NCI-H774 (cell line): ENCODE results near the gene UFL1.
A peak's percentile ranks its signal among the peaks of the same experiment; 100 is the strongest.
"Not testable (repeated sequence)": the region's sequence is repeated elsewhere in the genome, so short reads cannot be mapped to it uniquely, and the experiment has no call there.

Experiments
- DNase-seq: peaks from one replicate; lab custom pipeline; 2025; lab: John Stamatoyannopoulos, UW

Gene UFL1

DNA sequence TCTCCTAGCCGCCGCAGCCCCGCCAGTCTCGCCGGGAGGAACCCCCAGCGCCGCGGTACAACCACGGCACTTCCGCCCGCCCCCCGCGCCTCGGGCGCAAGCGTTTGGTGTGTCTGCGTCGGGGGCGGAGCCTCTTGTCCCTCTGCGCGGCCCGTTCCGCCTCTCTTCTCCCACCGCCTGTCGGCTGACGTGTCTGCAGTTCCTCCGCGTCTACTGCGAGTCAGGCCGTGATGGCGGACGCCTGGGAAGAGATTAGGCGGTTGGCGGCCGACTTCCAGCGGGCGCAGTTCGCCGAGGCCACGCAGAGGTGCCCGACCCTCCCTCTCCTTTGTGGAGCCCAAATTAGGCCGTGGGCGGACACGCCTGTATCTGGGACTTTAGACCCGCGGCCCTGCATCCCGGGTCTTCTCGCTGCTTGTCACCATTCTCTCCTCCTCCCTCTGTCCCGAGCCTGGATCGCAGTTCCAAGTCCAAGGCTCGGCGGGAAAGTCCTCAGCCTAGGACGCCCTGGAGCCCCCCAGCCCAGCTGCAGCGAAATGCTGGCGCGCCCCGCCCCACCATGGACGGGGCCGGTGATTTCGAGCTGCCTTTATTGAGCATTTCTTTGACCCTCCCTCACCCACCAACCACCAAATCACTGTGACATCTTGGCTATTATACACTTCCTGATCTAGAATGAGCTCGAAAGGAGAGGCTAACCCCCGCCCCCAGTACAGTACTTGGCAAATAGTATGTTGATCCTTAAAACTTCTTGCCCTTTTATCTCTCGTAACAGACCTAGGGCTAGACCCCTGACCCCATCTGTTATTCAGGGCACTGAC is at the start of gene UFL1:
UFL1 (plus strand) TSS at position 163 of the 821 bp plus-strand sequence; CDS start at position 231, 68 bp downstream.
- DNase-seq = peak; percentile 96

DNA sequence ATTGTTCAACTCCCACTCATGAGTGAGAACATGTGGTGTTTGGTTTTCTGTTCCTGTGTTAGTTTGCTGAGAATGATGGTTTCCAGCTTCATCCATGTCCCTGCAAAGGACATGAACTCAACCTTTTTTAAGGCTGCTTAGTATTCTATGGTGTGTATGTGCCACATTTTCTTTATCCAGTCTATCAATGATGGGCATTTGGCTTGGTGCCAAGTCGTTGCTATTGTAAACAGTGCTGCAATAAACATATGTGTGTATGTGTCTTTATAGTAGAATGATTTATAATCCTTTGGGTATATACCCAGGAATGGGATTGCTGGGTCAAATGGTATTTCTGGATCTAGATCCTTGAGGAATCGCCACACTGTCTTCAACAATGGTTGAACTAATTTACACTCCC is 49.3 kb upstream of the UFL1 start:
- DNase-seq = not testable (repeated sequence)

DNA sequence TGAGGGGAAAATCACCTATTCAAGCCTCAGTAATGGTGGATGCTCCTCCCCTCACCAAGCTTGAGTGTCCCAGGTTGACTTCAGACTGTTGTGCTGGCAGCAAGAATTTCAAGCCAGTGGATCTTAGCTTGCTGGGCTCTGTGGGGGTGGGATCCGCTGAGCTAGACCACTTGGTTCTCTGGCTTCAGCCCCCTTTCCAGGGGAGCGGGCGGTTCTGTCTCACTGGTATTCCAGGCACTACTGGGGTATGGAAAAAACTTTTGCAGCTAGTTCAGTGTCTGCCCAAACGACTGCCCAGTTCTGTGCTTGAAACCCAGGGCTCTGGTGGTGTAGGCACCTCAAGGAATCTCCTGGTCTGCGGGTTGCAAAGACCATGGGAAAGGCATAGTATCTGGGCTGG is 42.9 kb upstream of the UFL1 start:
- no peak for DNase-seq

DNA sequence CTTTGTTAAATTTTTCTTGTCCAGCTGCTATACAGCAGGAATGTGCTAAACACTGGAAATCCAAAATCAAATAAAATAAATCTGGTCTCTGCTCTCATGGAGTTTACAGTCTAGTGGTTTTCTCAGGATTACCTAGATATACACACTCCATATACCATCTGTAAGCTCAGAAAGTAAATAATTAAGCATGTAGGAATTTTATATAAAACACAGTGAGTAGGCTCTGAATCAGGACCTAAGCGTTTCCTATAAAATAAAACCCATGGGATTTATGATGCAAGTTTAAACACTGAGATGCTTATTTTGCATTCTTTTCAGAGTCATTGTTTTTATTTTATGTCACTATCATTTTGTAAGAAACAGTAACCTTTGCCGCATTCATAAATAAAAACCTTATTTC is 29.7 kb upstream of the UFL1 start:
- DNase-seq = no peak

DNA sequence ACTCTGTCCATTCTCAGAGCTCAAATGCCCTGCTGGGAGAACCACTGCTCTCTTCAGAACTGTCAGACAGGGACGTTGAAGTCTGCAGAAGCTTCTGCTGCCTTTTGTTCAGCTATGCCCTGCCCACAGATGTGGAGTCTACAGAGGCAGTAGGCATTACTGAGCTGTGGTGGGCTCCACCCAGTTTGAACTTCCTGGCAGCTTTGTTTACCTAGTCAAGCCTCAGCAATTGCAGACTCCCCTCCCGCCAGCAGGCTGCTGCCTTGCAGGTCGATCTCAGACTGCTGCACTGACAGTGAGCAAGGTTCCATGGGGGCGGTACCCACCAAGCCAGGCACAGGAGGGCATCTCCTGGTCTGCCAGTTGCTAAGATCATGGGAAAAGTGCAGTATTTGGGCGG is 21.8 kb upstream of the UFL1 start:
- no peak for DNase-seq

- DNase-seq = no peak
These were observed 18.7 kb upstream of the UFL1 start for GRCh38 chr6:96502915-96503314.

GRCh38 chr6:96505363-96505762 is 16.2 kb upstream of the UFL1 start:
- no peak for DNase-seq

GRCh38 chr6:96509281-96509680 is 12.3 kb upstream of the UFL1 start:
- DNase-seq = no peak

GRCh38 chr6:96520171-96521115 is 1.2 kb upstream of the UFL1 start:
- DNase-seq = no peak

DNA sequence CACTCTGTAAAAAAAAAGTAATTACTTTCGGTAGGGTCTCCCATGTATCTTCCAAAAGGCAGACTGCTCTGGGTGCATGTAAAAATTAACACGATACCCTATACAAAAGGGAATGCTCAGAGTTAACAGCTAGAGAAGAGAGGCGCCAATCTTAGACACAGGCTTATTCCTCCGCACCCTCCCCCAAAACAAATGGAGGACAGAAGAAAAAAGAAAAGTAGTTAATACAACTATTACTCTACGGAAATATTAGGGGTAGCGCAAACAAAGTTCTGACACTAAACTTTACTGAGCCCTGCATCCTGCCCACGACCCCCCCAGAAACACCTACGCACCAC is 331 bp upstream of the UFL1 start:
- no peak for DNase-seq

DNA sequence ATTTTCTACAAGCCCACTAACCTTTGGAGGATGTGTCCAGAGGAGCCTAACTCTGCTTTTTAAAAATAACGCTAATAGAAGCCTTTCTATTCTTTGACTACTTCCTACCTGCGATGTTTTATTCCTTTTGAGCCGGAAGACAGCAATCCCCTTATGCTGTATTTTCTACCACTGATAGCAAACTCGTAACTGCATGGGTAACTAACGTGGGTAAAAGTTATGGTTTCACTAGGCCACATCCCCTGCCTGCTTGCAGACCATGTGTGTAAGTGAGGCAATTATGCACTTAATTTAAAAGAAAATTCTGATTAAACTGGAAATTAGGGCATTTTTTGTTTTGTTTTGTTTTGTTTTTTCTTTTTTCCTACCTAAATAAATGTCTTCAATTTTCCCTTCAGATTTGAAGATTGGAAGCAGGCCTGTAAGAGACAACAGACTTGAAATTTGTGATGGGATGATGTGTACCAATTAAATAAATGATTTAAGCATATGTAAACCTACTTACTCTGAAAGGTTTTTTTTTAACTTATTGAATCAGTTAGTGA is 931 bp downstream of the UFL1 start:
- DNase-seq = no peak

DNA sequence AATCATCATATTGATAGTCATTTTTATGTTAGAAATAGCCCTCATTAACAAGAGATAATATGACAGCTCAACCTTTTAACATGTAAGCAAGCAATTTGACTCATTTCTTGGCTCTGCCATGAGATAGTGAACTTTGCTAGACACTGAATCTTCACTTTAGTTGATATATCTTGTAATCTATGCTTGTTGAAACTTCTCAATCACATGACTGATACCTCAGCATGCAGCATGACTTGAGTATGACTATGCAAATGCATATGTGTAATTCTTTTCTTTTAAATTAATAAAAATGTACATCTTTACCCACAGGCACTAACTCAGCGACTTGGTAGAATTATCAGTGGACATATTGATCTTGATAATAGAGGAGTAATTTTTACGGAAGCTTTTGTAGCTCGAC is 6.6 kb downstream of the UFL1 start:
- DNase-seq = no peak

DNA sequence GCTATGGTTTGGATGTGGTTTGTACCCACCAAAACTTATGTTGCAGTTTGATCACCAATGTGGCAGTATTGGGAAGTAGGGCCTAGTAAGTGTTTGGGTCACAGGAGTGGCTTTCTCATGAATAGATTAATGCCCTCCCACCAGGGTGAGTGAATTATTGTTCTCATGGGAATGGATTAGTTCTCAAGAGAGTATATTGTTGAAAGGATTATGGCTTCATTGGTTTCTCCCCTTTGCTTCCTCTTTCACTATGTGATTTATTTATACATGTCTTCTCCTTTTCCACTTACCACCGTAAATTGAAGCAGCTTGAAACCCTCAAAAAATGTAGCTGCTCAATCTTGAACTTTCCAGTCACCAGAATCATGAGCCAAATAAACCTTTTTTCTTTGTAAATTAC is 10.8 kb downstream of the UFL1 start:
- DNase-seq = no peak

GRCh38 chr6:96537726-96538125 is 16.1 kb downstream of the UFL1 start:
- DNase-seq = peak; percentile 35

GRCh38 chr6:96542702-96543101 is 21.1 kb downstream of the UFL1 start:
- DNase-seq = no peak

- no peak for DNase-seq
These were observed 24.3 kb downstream of the UFL1 start for GRCh38 chr6:96545882-96546281.

DNA sequence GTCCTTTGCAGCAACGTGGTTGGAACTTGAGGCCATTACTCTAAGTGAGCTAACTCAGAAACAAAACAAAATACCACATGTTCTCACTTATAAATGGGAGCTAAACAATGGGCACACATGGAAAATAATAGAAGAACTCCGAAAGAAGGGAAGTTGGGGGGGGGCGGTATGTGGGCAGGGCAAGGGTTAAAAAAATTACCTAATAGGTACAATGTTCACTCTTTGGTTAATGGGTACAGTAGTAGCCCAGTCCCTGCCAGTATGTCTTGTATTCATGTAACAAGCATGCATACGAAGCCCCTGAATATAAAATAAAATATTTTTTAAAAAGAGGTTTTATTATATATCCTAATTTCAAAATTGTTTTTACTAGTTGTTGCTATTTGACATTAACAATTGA is 26.0 kb downstream of the UFL1 start:
- DNase-seq = no peak

GRCh38 chr6:96554558-96554957 is 33.0 kb downstream of the UFL1 start:
- no peak for DNase-seq

GRCh38 chr6:96559740-96560139 is 38.1 kb downstream of the UFL1 start:
- not testable (repeated sequence) for DNase-seq

DNA sequence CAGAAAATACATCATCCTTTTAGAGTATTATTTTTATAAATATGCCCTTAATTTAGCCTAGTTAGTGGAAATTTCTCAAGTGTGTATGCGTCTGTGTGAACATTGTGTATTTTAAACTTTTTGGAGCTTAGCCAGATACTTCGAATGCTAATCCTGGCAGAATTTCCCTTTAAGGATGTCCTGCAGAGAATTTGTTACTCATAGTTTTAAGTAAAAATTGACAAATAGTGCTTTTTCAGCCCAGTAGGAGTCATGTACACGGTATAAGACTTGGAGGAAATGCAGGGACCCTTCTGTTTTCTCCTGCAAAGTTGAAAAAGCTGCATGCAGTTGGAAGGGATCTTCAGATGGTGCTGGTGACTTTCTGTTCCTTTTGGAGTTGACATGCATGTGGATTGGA is 41.3 kb downstream of the UFL1 start, which contains the start of gene FHL5:
FHL5 (plus strand) TSS at position 243 of the 400 bp plus-strand sequence. CDS start 40,486 bp downstream, outside the sequence.
- no peak for DNase-seq

GRCh38 chr6:96563853-96564252 is 42.2 kb downstream of the UFL1 start:
- DNase-seq = no peak

DNA sequence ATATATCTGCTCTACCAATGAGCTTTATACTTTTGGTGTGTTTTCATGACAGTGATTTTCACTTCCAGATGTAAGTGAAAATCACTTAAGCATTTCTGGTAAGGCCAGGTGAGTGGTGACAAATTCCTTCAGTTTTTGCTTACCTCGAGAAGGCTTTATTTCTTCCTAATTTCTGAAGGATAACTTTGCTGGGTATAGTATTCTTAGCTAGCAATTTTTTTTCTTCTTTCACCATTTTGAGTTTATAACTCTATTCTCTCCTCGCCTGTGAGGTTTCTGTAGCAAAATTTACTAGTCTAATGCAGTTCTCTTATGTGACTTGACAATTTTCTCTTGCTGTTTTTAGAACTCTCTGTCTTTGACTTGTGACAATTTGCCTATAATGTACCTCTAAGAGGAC is 48.4 kb downstream of the UFL1 start:
- no peak for DNase-seq

- no peak for DNase-seq
These were observed 49.9 kb downstream of the UFL1 start for GRCh38 chr6:96571551-96571950.
